Body of pancreas (tissue), 4 donors: ENCODE results near the gene GRB10.

Experiments
- POLR2A ChIP-seq, 3 donors: fragments of 450-650 bp; IDR thresholded peaks; one replicate each; pipeline ENCODE4 v1.6.1; 2016; ENCODE audit warnings: antibody characterized with exemption in 3 of 3, mild to moderate bottlenecking in 2 of 3
- TF ChIP-seq, protein P1 (sequence below), 7 experiments: fragments of 450-650 bp in 4 of 7; fragments of 200-600 bp in 3 of 7; sonication (generic) in 3 of 7; IDR thresholded peaks; one replicate each; pipeline ENCODE4 v1.5.1; 2016 to 2019; ENCODE audit warnings: antibody characterized with exemption in 7 of 7

DNA sequence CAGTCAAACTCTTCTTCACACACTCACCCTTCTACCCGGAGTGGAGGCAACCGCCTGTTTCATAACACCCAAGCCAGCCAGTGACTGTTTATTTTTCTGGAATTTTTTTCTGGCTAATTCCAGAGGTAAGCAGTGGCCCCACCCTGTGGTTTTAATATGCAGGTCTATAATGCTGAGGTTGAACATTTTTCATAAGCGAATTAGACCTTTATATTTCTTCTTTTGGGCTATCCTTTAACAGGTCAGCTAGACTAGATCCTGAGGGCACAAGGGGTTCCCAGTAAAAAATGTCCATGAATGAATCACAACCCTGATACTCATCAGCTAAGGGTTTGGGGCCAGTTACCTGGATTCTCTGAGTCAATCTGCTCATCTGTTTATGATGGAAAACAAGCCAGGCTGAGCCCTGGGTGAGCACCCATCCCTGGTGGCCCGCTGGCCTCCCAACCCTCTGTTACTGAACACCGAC lies 76.2 kb downstream of the GRB10 start:
- TF ChIP-seq, protein P1, sequence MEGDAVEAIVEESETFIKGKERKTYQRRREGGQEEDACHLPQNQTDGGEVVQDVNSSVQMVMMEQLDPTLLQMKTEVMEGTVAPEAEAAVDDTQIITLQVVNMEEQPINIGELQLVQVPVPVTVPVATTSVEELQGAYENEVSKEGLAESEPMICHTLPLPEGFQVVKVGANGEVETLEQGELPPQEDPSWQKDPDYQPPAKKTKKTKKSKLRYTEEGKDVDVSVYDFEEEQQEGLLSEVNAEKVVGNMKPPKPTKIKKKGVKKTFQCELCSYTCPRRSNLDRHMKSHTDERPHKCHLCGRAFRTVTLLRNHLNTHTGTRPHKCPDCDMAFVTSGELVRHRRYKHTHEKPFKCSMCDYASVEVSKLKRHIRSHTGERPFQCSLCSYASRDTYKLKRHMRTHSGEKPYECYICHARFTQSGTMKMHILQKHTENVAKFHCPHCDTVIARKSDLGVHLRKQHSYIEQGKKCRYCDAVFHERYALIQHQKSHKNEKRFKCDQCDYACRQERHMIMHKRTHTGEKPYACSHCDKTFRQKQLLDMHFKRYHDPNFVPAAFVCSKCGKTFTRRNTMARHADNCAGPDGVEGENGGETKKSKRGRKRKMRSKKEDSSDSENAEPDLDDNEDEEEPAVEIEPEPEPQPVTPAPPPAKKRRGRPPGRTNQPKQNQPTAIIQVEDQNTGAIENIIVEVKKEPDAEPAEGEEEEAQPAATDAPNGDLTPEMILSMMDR (IDR thresholded peaks at IDR 0.05): no peak
- no peak for TF ChIP-seq POLR2A (IDR thresholded peaks at IDR 0.05)
